Smooth muscle cell (in vitro differentiated cells): ENCODE data around the gene ATG9B. TPM values are rescaled to one million over a fixed set of nuclear protein-coding genes. Genes with fewer than 3 reads are reported as not detected.

Experiments
- DNase-seq: peaks from one replicate; lab custom pipeline; 2025; ENCODE audit not compliant: unreplicated experiment; lab: John Stamatoyannopoulos, UW
- H2AFZ ChIP-seq: fragments of 200-600 bp; sonication (generic); 2 replicates; pipeline ENCODE4 v1.6.0; 2016; ENCODE audit warnings: antibody characterized with exemption, low read depth, mild to moderate bottlenecking
- H3F3A ChIP-seq: fragments of 200-600 bp; sonication (generic); 2 replicates; pipeline ENCODE4 v1.6.0; 2017; ENCODE audit warnings: antibody characterized with exemption, low read depth
- H3K27ac ChIP-seq: fragments of 200-600 bp; sonication (generic); 2 replicates; pipeline ENCODE4 v1.5.1; 2016; ENCODE audit warnings: low read depth, mild to moderate bottlenecking
- H3K27me3 ChIP-seq: fragments of 200-600 bp; sonication (generic); 2 replicates; pipeline ENCODE4 v1.6.1; 2016; ENCODE audit warnings: low read depth, mild to moderate bottlenecking
- H3K36me3 ChIP-seq: fragments of 200-600 bp; sonication (generic); 2 replicates; pipeline ENCODE4 v1.5.1; 2016; ENCODE audit warnings: low read depth
- H3K4me1 ChIP-seq: fragments of 200-600 bp; sonication (generic); 2 replicates; pipeline ENCODE4 v1.5.1; 2016; ENCODE audit warnings: low read depth
- H3K4me2 ChIP-seq: fragments of 200-600 bp; sonication (generic); 2 replicates; pipeline ENCODE4 v1.6.0; 2016; ENCODE audit warnings: mild to moderate bottlenecking
- H3K4me3 ChIP-seq: fragments of 200-600 bp; sonication (generic); 2 replicates; pipeline ENCODE4 v1.5.1; 2016; ENCODE audit warnings: mild to moderate bottlenecking
- H3K79me2 ChIP-seq: fragments of 200-600 bp; sonication (generic); 2 replicates; pipeline ENCODE4 v1.6.0; 2016; ENCODE audit warnings: low read depth, mild to moderate bottlenecking
- H3K9ac ChIP-seq: fragments of 200-600 bp; sonication (generic); 2 replicates; pipeline ENCODE4 v1.6.0; 2016; ENCODE audit warnings: low read depth
- H3K9me3 ChIP-seq: fragments of 200-600 bp; sonication (generic); replicated peaks from 2 replicates; pipeline ENCODE4 v1.5.1; 2016; ENCODE audit warnings: low read depth
- H4K20me1 ChIP-seq: fragments of 200-600 bp; sonication (generic); 2 replicates; pipeline ENCODE4 v1.6.0; 2016; ENCODE audit warnings: low read depth
- WGBS: methylation state at CpG from one replicate; pipeline ENCODE4 v1.1.7; 2016; ENCODE audit warnings: low lambda C conversion rate; 5-methylcytosine and 5-hydroxymethylcytosine counted together
- polyA plus RNA-seq: library from polyadenylated mRNA; unstranded; fragments of >200 nt; fragmentation: Nextera tagmentation; extraction: Ambion mirVana; gene quantifications from 2 replicates; pipeline ENCODE4 v1.2.1, GENCODE V29; 2016
- total RNA-seq: library from RNA; depleted of rRNA; stranded (reverse); fragments of >200 nt; gene quantifications from 2 replicates; pipeline ENCODE4 v1.2.3, GENCODE V29; 2014
- TF ChIP-seq, protein P1 (sequence below): fragments of 200-600 bp; sonication (generic); IDR thresholded peaks from 2 replicates; pipeline ENCODE4 v1.5.1; 2017; ENCODE audit warnings: borderline replicate concordance, mild to moderate bottlenecking, antibody characterized with exemption; ENCODE audit not compliant: insufficient read depth, poor library complexity, severe bottlenecking

The ATG9B gene
- total and polyA plus RNA-seq, 2 experiments from 2014 or later, result 2.6 to 6.5 TPM

DNA sequence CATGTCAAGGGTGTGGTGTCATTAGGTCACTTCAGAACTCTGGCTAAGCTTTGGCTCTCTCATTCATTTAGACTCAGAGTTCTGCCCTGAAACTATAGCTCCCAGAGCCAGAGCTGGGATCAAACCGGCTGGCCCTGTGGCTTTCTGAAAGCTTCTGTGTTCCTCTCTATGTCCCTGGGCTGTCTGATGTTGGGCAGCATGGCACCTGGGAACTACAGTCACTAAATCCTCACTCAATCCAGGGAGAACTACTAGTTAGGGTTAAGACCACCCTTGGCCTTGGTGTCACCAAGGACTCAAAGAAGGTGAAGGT is 13.2 kb downstream of the ATG9B start:
- no peak for DNase-seq

GRCh38 chr7:151010307-151011096 is 13.8 kb downstream of the ATG9B start:
- Histone ChIP-seq H3K4me3 (peak overlapping the region; percentile 37), H3F3A (peaks cover 6% of the 10 kb centered on the region), H3K36me3 (no peaks in the 10 kb centered on the region), H3K79me2 (no peaks in the 10 kb centered on the region), H3K4me1 (peaks cover 24% of the 10 kb centered on the region), H3K9ac (no peak overlapping the region), H4K20me1 (no peaks in the 10 kb centered on the region), H3K4me2 (peak overlapping the region; percentile 82), H3K27me3 (no peaks in the 10 kb centered on the region), H3K9me3 (no peaks in the 10 kb centered on the region), H2AFZ (peak overlapping the region; percentile 68), H3K27ac (peak overlapping the region; percentile 34)
- TF ChIP-seq, protein P1, sequence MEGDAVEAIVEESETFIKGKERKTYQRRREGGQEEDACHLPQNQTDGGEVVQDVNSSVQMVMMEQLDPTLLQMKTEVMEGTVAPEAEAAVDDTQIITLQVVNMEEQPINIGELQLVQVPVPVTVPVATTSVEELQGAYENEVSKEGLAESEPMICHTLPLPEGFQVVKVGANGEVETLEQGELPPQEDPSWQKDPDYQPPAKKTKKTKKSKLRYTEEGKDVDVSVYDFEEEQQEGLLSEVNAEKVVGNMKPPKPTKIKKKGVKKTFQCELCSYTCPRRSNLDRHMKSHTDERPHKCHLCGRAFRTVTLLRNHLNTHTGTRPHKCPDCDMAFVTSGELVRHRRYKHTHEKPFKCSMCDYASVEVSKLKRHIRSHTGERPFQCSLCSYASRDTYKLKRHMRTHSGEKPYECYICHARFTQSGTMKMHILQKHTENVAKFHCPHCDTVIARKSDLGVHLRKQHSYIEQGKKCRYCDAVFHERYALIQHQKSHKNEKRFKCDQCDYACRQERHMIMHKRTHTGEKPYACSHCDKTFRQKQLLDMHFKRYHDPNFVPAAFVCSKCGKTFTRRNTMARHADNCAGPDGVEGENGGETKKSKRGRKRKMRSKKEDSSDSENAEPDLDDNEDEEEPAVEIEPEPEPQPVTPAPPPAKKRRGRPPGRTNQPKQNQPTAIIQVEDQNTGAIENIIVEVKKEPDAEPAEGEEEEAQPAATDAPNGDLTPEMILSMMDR, result no peak
- WGBS, result 26% methylated on average over 16 of the region's 18 CpGs
- no peak for DNase-seq

More for the DNA sequence above, 13.2 kb downstream of the ATG9B start:
- Histone ChIP-seq H3K27ac (peak overlapping the region; percentile 34), H2AFZ (peak overlapping the region; percentile 68), H3K4me1 (peaks cover 24% of the 10 kb centered on the region), H3K4me3 (peak overlapping the region; percentile 37), H3K79me2 (no peaks in the 10 kb centered on the region), H3F3A (peaks cover 6% of the 10 kb centered on the region), H4K20me1 (no peaks in the 10 kb centered on the region), H3K9ac (no peak overlapping the region), H3K36me3 (no peaks in the 10 kb centered on the region), H3K27me3 (no peaks in the 10 kb centered on the region), H3K4me2 (peak overlapping the region; percentile 82), H3K9me3 (no peaks in the 10 kb centered on the region)
- TF ChIP-seq, protein P1, result no peak
- 15% methylated on average over 1 of the region's 1 CpG for WGBS

DNA sequence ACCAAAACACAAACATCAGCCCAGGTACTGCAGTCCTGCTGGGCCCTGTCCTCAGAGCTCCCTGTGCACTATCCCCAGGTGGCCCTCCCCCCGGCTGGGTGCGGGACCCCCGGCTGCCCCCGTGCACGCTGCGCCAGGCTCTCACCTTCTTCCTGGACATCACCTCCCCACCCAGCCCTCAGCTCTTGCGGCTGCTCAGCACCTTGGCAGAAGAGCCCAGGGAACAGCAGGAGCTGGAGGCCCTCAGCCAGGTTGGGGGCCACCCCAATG is 14.3 kb downstream of the ATG9B start:
- peak overlapping the region; percentile 34 for H3K27ac ChIP-seq
- peak overlapping the region; percentile 68 for H2AFZ ChIP-seq
- H4K20me1 ChIP-seq, result no peaks in the 10 kb centered on the region
- peaks cover 6% of the 10 kb centered on the region for H3F3A ChIP-seq
- no peaks in the 10 kb centered on the region for H3K79me2 ChIP-seq
- no peaks in the 10 kb centered on the region for H3K27me3 ChIP-seq
- 84% methylated on average over 7 of the region's 7 CpGs for WGBS
- DNase-seq, result no peak
- H3K9me3 ChIP-seq, result no peaks in the 10 kb centered on the region
- H3K4me3 ChIP-seq, result peak overlapping the region; percentile 37
- TF ChIP-seq, protein P1, result no peak
- H3K9ac ChIP-seq, result no peak overlapping the region
- H3K36me3 ChIP-seq, result no peaks in the 10 kb centered on the region
- peaks cover 24% of the 10 kb centered on the region for H3K4me1 ChIP-seq
- H3K4me2 ChIP-seq, result peak overlapping the region; percentile 82

DNA sequence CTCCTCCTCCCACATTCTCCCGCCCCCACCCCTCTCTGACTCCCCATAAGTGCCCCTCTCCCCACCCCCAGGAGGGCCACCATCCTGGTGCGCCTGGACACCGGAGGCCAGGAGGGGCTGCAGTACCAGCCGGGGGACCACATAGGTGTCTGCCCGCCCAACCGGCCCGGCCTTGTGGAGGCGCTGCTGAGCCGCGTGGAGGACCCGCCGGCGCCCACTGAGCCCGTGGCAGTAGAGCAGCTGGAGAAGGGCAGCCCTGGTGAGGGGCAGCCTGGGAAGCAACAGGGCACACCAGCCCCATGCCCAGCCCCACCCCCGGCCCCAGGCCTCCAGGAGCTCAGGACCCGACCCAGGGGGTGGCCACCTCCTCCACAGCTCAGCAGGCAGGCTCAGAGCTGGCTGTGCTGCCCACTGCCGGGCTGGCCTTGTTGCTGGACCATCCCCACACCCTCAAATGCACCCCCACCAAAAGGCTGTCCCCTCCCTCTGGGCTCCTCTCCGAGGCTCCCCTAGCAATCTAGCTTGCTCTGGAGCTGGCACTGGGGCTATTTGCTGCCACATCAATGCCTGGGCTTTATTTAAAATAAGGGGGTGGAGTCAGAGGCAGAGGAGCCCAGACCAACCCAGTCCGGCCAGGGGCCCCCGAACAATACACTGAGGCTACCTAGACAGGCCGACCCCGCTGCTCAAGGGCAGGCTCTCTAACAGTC is 14.8 kb downstream of the ATG9B start:
- H3K36me3 ChIP-seq, result no peaks in the 10 kb centered on the region
- TF ChIP-seq, protein P1, result no peak
- H3K4me2 ChIP-seq, result peak overlapping the region; percentile 82
- DNase-seq, result no peak
- no peaks in the 10 kb centered on the region for H3K9me3 ChIP-seq
- peak overlapping the region; percentile 68 for H2AFZ ChIP-seq
- no peaks in the 10 kb centered on the region for H3K79me2 ChIP-seq
- peaks cover 24% of the 10 kb centered on the region for H3K4me1 ChIP-seq
- no peak overlapping the region for H3K4me3 ChIP-seq
- H3K27me3 ChIP-seq, result no peaks in the 10 kb centered on the region
- WGBS, result 78% methylated on average over 22 of the region's 22 CpGs
- no peak overlapping the region for H3K9ac ChIP-seq
- H4K20me1 ChIP-seq, result no peaks in the 10 kb centered on the region
- H3K27ac ChIP-seq, result no peak overlapping the region
- H3F3A ChIP-seq, result peaks cover 6% of the 10 kb centered on the region
